HepG2 (cell line): ENCODE measurements around the gene TTYH2. TPM values are rescaled to one million over a fixed set of nuclear protein-coding genes. Genes with fewer than 3 reads are reported as not detected.

Source experiments
- ATAC-seq: fragments of 200-7000 bp; cut with Tn5 transposase; 3 replicates; pipeline ENCODE4 v1.9.1; 2020; ENCODE audit warnings: mild to moderate bottlenecking, moderate library complexity
- BruUV-seq: library from RNA; stranded (reverse); fragments of 400-500 nt; replicated peaks from 2 replicates; lab custom pipeline; 2021; lab: Mats Ljungman, UMichigan
- CTCF ChIA-PET: fragments of 300-600 bp; formaldehyde crosslinking; extraction: SDS; loops from one replicate; lab custom pipeline; 2021; ENCODE audit warnings: low total read pairs, inconsistent platforms, low intra/inter-chr PET ratio; lab: Yijun Ruan, JAX
- POLR2A ChIA-PET: fragments of 350-600 bp; sonication (Branson Sonifier 250); formaldehyde crosslinking; loops from one replicate; lab custom pipeline; 2020; ENCODE audit warnings: antibody characterized with exemption, inconsistent platforms; lab: Yijun Ruan, JAX
- DNase-seq: peaks from one replicate; pipeline ENCODE4 v3.0.0-alpha.2; 2015; ENCODE audit warnings: low spot score
- FAIRE-seq: peaks from 3 replicates; lab custom pipeline; 2011; peaks lifted over from hg19 to GRCh38; lab: Jason Lieb, UNC
- H2AFZ ChIP-seq: one replicate; pipeline ENCODE4 v1.6.1; 2011; ENCODE audit warnings: low read length, inconsistent platforms
- H3K27ac ChIP-seq: fragments of 300-600 bp; 3 replicates; pipeline ENCODE4 v1.8.0; 2011; ENCODE audit warnings: mixed run types, mild to moderate bottlenecking, mixed read lengths, low read length, inconsistent platforms; ENCODE audit not compliant: insufficient read depth; ENCODE audit errors: extremely low read length
- H3K27me3 ChIP-seq, 2 experiments: fragments of 200-600 bp in 1 of 2; 2 replicates in 1 of 2; 3 replicates in 1 of 2; pipeline versions ENCODE4 v1.6.0 to v1.8.0; 2011; ENCODE audit warnings: low read length in 2 of 2, mild to moderate bottlenecking in 2 of 2, moderate library complexity in 2 of 2, inconsistent platforms in 1 of 2; ENCODE audit not compliant: insufficient read depth in 2 of 2, control insufficient read depth in 1 of 2
- H3K36me3 ChIP-seq, 2 experiments: fragments of 200-600 bp in 1 of 2; replicated peaks in 1 of 2; 2 replicates in 1 of 2; 3 replicates in 1 of 2; pipeline versions ENCODE4 v1.5.1 to v1.8.0; 2011; ENCODE audit warnings: low read length in 2 of 2, inconsistent platforms in 1 of 2; ENCODE audit not compliant: insufficient read depth in 2 of 2, control insufficient read depth in 1 of 2
- H3K4me1 ChIP-seq: 2 replicates; pipeline ENCODE4 v1.5.1; 2012; ENCODE audit warnings: low read length, inconsistent platforms; ENCODE audit not compliant: insufficient read depth
- H3K4me2 ChIP-seq: 2 replicates; pipeline ENCODE4 v1.6.0; 2011; ENCODE audit warnings: low read depth, low read length, inconsistent platforms
- H3K4me3 ChIP-seq, 3 experiments: fragments of 200-600 bp in 1 of 3; sonication (generic), shearing (Covaris generic) in 1 of 3; replicated peaks in 1 of 3; 2 replicates each; pipeline ENCODE4 v1.5.1; 2011 to 2016; ENCODE audit warnings: low read length in 3 of 3, inconsistent platforms in 2 of 3, low read depth in 2 of 3, mild to moderate bottlenecking in 2 of 3, control low read depth in 1 of 3, mixed read lengths in 1 of 3; ENCODE audit not compliant: insufficient read depth in 1 of 3
- H3K79me2 ChIP-seq: one replicate; pipeline ENCODE4 v1.6.1; 2011; ENCODE audit warnings: low read length, inconsistent platforms; ENCODE audit not compliant: insufficient read depth
- H3K9ac ChIP-seq: 2 replicates; pipeline ENCODE4 v1.6.0; 2011; ENCODE audit warnings: mild to moderate bottlenecking, low read depth, low read length, inconsistent platforms; ENCODE audit not compliant: insufficient read depth
- H3K9me3 ChIP-seq: 2 replicates; pipeline ENCODE4 v1.5.1; 2012; ENCODE audit warnings: mild to moderate bottlenecking, low read length
- H4K20me1 ChIP-seq: 2 replicates; pipeline ENCODE4 v1.6.0; 2011; ENCODE audit warnings: inconsistent platforms, mild to moderate bottlenecking, low read length, moderate library complexity; ENCODE audit not compliant: insufficient read depth
- FOXP1 ChIP-seq, 2 experiments: fragments of 450-650 bp in 1 of 2; IDR thresholded peaks; 2 replicates each; pipeline ENCODE4 v1.6.1; 2017 to 2018; ENCODE audit warnings: antibody characterized with exemption in 1 of 2
- MAZ ChIP-seq, 2 experiments: sonication (generic) in 1 of 2; formaldehyde crosslinking in 1 of 2; IDR thresholded peaks; 2 replicates each; pipeline versions ENCODE4 v1.5.0 to v1.6.1; 2012 to 2020; ENCODE audit warnings: low read depth in 2 of 2, mild to moderate bottlenecking in 2 of 2, borderline replicate concordance in 1 of 2, improper control_type of control experiment in 1 of 2, low read length in 1 of 2, missing genetic modification reagents in 1 of 2, moderate library complexity in 1 of 2
- MED8 ChIP-seq: sonication (generic); formaldehyde crosslinking; IDR thresholded peaks from 2 replicates; pipeline ENCODE4 v1.8.1; 2023; ENCODE audit warnings: mild to moderate bottlenecking, missing genetic modification reagents; ENCODE audit not compliant: insufficient replicate concordance
- SMARCE1 ChIP-seq: fragments of 450-650 bp; IDR thresholded peaks from 2 replicates; pipeline ENCODE4 v1.6.1; 2017; ENCODE audit warnings: borderline replicate concordance
- SOX13 ChIP-seq, 3 experiments: fragments of 450-650 bp in 1 of 3; sonication (generic) in 1 of 3; formaldehyde crosslinking in 1 of 3; IDR thresholded peaks in 2 of 3; conservative IDR thresholded peaks in 1 of 3; 2 replicates each; pipeline versions ENCODE4 v1.5.0 to v1.6.1; 2016 to 2020; ENCODE audit warnings: antibody characterized with exemption in 1 of 3, mild to moderate bottlenecking in 1 of 3, missing compliant biosample characterization in 1 of 3, missing genetic modification reagents in 1 of 3, moderate library complexity in 1 of 3
- SRSF1 ChIP-seq: fragments of 200-400 bp; formaldehyde crosslinking; optimal IDR thresholded peaks from 2 replicates; pipeline ENCODE3; 2017; ENCODE audit warnings: mild to moderate bottlenecking, low read depth, low read length, moderate library complexity
- THRA ChIP-seq: sonication (generic); formaldehyde crosslinking; IDR thresholded peaks from 2 replicates; pipeline ENCODE4 v1.4.0; 2020; ENCODE audit warnings: missing genetic modification reagents, borderline replicate concordance
- ZNF253 ChIP-seq: sonication (generic); formaldehyde crosslinking; IDR thresholded peaks from 2 replicates; pipeline ENCODE4 v1.8.0; 2022; ENCODE audit warnings: mild to moderate bottlenecking, missing genetic modification reagents, borderline replicate concordance
- ZNF441 ChIP-seq: sonication (generic); formaldehyde crosslinking; IDR thresholded peaks from 2 replicates; pipeline ENCODE4 v1.7.0; 2021; ENCODE audit warnings: missing genetic modification reagents, borderline replicate concordance
- ZNF619 ChIP-seq: sonication (generic); formaldehyde crosslinking; IDR thresholded peaks from 2 replicates; pipeline ENCODE4 v1.4.0; 2020; ENCODE audit warnings: mild to moderate bottlenecking, missing genetic modification reagents
- ZNF772 ChIP-seq: sonication (generic); formaldehyde crosslinking; IDR thresholded peaks from 2 replicates; pipeline ENCODE4 v1.5.0; 2020; ENCODE audit warnings: mild to moderate bottlenecking, missing genetic modification reagents
- WGBS: methylation state at CpG from one replicate; pipeline ENCODE4 v1.1.6; 2017; ENCODE audit warnings: low lambda C conversion rate; 5-methylcytosine and 5-hydroxymethylcytosine counted together
- in situ Hi-C: cut with HindIII; loops from 2 replicates; pipeline ENCODE4 v1.10.0; 2017; ENCODE audit warnings: low pct_unique_long_range_greater_than_20kb; ENCODE audit not compliant: extremely low pct_ligation_motif_present
- intact Hi-C: fragments of 100-400 bp; cut with micrococcal nuclease; formaldehyde crosslinking; loops from one replicate; pipeline ENCODE4 v1.10.0; 2022; ENCODE audit not compliant: unreplicated experiment
- polyA plus RNA-seq, 8 experiments: library from polyadenylated mRNA; depleted of rRNA in 3 of 8; stranded (reverse) in 7 of 8; unstranded in 1 of 8; fragments of >200 nt; fragmentation: Illumina TruSeq in 4 of 8; extraction: Trizol in 4 of 8; gene quantifications; 2 replicates each; pipeline versions ENCODE4 v1.2.1 to v1.2.3, GENCODE V29; 2011 to 2016; ENCODE audit warnings: low read depth in 4 of 8, missing spikeins in 1 of 8, mixed read lengths in 1 of 8; ENCODE audit not compliant: insufficient read depth in 1 of 8
- total RNA-seq, 5 experiments: library from RNA; depleted of rRNA; stranded (reverse); fragments of >200 nt; fragmentation: Illumina TruSeq; extraction: Trizol; gene quantifications; 2 replicates each; pipeline ENCODE4 v1.2.3, GENCODE V29; 2016; ENCODE audit warnings: low read depth in 1 of 5

Gene TTYH2
- total and polyA plus RNA-seq, 2 of the 13 experiments (the other 11 are each of a cell fraction or from before 2014, with no cell fraction given): 0.77 to 0.96 TPM

GRCh38 chr17:74194682-74195081, 18.7 kb upstream of the TTYH2 start:
- Histone ChIP-seq H3K9me3 (no peaks in the 10 kb centered on the region), H3K79me2 (no peaks in the 10 kb centered on the region), H3K27me3 (peaks cover 10 to 51% of the 10 kb centered on the region in 2 experiments), H3K9ac (no peak overlapping the region), H3K4me1 (peaks cover 14% of the 10 kb centered on the region), H2AFZ (no peak overlapping the region), H3K36me3 (no peaks in the 10 kb centered on the region), H3K27ac (no peak overlapping the region), H3K4me2 (no peak overlapping the region), H3K4me3 (no peak overlapping the region), H4K20me1 (no peaks in the 10 kb centered on the region)
- ChIA-PET POLR2A (interaction anchor here (1.1 kb wide), 1 partner anchor 12 kb away, joined by 4 read pairs; no protein-coding TSS in a partner anchor), CTCF (no interaction called here)
- in situ Hi-C loops (no loop called here), intact Hi-C loops (no loop called here)
- no peak for FAIRE-seq
- BruUV-seq: no TSS peak
- no peak for TF ChIP-seq FOXP1 (IDR thresholded peaks at IDR 0.05)
- no peak for TF ChIP-seq FOXP1 (CRISPR knock-in tag; IDR thresholded peaks at IDR 0.05)
- no peak for TF ChIP-seq SRSF1
- TF ChIP-seq ZNF619: no peak
- TF ChIP-seq THRA (CRISPR knock-in tag): no peak
- TF ChIP-seq ZNF772 (CRISPR knock-in tag): no peak
- no peak for TF ChIP-seq ZNF253 (CRISPR knock-in tag)
- no peak for TF ChIP-seq SMARCE1
- no peak for TF ChIP-seq MED8
- no peak for TF ChIP-seq SOX13 (IDR thresholded peaks at IDR 0.05)
- no peak for TF ChIP-seq SOX13 (CRISPR knock-in tag; conservative IDR thresholded peaks at IDR 0.05 in 1 of 2, IDR thresholded peaks at IDR 0.05 in 1 of 2)
- no peak for TF ChIP-seq MAZ (IDR thresholded peaks at IDR 0.05; ENCODE audit: borderline replicate concordance, low read depth, low read length)
- TF ChIP-seq MAZ (CRISPR knock-in tag; IDR thresholded peaks at IDR 0.05; ENCODE audit: low read depth): no peak
- TF ChIP-seq ZNF441: no peak
- no peak for ATAC-seq
- no peak for DNase-seq
- WGBS: 11% methylated on average over 8 of the region's 9 CpGs
